ENCODE results near the gene TMEM94.
A peak's percentile ranks its signal among the peaks of the same experiment; 100 is the strongest.
"Not testable (repeated sequence)": the region's sequence is repeated elsewhere in the genome, so short reads cannot be mapped to it uniquely, and the experiment has no call there.

TMEM94 gene

DNA sequence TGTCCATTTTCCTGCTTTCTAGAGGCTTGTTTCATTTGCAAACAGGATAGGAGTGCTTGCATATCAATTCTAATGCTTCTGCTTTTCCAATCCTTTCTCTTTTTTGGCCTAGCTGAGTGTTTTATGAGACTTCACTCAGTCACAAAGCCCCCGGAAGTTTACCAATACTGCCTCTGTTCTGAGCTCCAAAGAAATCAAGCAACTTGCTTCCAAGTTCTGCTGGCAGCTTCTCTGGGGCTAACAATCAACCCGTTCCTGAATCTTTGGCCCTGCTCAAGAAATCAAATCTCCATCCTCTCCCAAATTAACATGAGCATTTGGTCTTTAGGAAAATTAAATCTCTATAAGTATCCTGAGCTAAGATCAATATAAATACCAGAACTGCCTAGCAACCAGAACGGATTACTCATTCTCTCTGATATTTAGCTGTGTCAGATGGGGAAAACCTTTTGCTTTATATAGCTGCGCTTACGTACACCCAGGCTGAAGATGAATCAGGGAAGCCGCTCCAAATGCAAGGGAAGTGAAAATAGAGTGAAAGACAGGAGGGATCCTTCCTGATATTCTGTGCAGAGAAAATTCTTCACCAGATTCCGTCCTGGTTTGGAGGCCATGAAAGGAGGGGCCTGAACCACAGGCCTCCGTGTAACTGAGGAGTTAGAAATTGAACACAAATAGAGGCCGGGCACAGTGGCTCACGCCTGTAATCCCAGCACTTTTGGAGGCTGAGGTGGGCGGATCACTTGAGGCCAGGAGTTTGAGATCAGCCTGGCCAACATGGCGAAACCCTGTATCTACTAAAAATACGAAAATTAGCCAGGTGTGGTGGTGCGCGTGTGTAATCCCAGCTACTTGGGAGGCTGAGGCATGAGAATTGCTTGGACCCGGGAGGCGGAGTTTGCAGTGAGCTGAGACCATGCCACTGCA lies 27.6 kb upstream of the TMEM94 start:
- H3K9me3 ChIP-seq (ENCODE audit: control insufficient read depth, insufficient read depth, low read length), result no peaks in the 10 kb centered on the region
- no peak overlapping the region for H3K9ac ChIP-seq (ENCODE audit: low read depth, low read length)
- H3K27me3 ChIP-seq (ENCODE audit: control insufficient read depth, insufficient read depth, low read length), result no peaks in the 10 kb centered on the region
- H3K27ac ChIP-seq (ENCODE audit: low read depth, low read length), result no peak overlapping the region
- H3K4me3 ChIP-seq (ENCODE audit: low read depth, low read length), result no peak overlapping the region
- no peaks in the 10 kb centered on the region for H3K4me1 ChIP-seq (ENCODE audit: control insufficient read depth, insufficient read depth, low read length)
- H3K36me3 ChIP-seq (ENCODE audit: control insufficient read depth, insufficient read depth, low read length), result no peaks in the 10 kb centered on the region

DNA sequence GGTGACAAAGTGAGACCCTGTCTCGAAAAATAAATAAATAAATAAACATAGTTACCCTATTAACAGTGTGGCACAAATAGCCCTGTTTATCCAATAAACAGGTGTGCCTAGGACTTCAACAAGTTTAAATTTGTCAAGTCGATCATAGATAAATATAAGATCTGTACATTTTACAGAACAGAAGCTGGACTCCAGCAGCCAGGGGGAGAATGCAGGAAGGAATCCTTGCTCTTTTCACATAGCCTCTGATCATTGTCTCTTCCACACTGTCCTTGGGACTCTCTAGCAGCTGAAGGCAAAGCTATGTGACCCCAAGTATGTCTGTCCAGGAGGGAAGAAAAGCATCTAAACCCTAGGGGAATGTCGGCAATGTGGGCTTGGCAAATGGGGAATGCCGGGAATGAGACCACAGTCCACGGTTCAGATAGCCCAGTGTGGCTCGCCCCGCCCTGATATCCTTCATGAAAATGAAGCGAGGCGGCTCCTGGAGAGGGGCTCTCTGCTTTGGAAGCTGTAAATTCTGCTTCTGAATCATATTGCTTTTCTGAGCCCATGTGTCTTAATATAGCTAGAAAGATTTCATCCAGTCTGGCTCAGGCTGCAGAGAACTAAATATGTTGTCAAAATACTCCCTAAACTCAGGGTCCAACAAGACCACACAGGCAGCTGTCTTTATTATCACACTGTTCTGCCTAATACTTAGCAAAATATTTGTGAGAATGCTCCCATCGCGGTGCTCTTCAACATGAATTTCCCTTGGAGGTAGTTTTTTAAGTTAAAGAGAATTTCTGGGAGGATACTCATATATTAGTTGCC lies 26.1 kb upstream of the TMEM94 start:
- no peak overlapping the region for H3K4me3 ChIP-seq (ENCODE audit: low read depth, low read length)
- no peaks in the 10 kb centered on the region for H3K9me3 ChIP-seq (ENCODE audit: control insufficient read depth, insufficient read depth, low read length)
- no peaks in the 10 kb centered on the region for H3K36me3 ChIP-seq (ENCODE audit: control insufficient read depth, insufficient read depth, low read length)
- H3K27me3 ChIP-seq (ENCODE audit: control insufficient read depth, insufficient read depth, low read length), result no peaks in the 10 kb centered on the region
- H3K4me1 ChIP-seq (ENCODE audit: control insufficient read depth, insufficient read depth, low read length), result no peaks in the 10 kb centered on the region
- 0 out of 2 replicates have a peak overlapping the region, but pooled peaks have one; percentile 7 for H3K9ac ChIP-seq (ENCODE audit: low read depth, low read length)
- no peak overlapping the region for H3K27ac ChIP-seq (ENCODE audit: low read depth, low read length)

DNA sequence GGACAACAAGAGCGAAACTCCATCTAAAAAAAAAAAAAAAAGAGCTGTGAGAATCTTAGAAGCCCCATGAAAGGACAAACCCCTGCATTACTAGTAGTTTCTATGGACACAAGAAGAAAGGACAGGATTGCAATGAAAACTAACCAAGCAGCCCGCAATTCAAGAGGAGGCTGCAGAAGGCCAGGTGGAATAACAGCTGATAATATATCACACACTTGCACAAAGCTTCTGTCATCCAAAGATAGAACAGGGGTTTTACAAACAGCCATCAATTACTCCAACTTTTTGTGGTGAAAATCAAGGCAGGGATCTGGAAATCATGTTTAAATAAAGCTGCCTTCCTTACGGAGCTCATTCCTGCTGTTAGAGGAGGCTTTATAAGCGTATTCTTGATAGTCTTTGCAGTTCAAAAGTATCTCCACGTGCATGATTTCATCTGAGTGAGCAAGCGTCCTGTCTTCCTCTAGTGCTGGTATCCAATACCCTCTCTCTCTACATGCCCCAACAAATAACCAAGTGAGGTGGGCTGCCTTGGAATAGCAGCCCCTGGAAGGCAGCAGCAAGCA lies 23.1 kb upstream of the TMEM94 start:
- Histone ChIP-seq H3K9ac (ENCODE audit: low read depth, low read length) (no peak overlapping the region), H3K9me3 (ENCODE audit: control insufficient read depth, insufficient read depth, low read length) (no peaks in the 10 kb centered on the region), H3K27me3 (ENCODE audit: control insufficient read depth, insufficient read depth, low read length) (no peaks in the 10 kb centered on the region), H3K36me3 (ENCODE audit: control insufficient read depth, insufficient read depth, low read length) (no peaks in the 10 kb centered on the region), H3K4me1 (ENCODE audit: control insufficient read depth, insufficient read depth, low read length) (no peaks in the 10 kb centered on the region), H3K4me3 (ENCODE audit: low read depth, low read length) (no peak overlapping the region), H3K27ac (ENCODE audit: low read depth, low read length) (no peak overlapping the region)

DNA sequence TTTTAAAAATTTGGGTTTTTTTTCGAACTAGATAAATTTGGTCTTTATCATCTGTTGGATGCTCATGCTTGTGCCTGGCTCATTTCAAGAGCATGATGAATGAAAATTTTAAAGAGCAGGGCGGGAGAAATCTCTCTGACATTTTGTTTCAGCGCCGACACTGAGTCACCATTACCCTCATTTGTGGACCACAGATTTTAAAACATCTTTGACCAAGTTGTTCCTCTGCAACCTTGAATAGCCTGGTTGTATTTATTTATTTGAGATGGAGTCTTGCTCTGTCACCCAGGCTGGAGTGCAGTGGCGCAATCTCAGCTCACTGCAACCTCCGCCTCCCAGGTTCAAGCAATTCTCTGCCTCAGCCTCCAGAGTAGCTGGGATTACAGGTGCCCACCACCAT lies 22.0 kb upstream of the TMEM94 start:
- H3K36me3 ChIP-seq (ENCODE audit: control insufficient read depth, insufficient read depth, low read length); H3K27me3 ChIP-seq (ENCODE audit: control insufficient read depth, insufficient read depth, low read length); H3K9me3 ChIP-seq (ENCODE audit: control insufficient read depth, insufficient read depth, low read length); H3K9ac ChIP-seq (ENCODE audit: low read depth, low read length); H3K4me3 ChIP-seq (ENCODE audit: low read depth, low read length); H3K27ac ChIP-seq (ENCODE audit: low read depth, low read length); H3K4me1 ChIP-seq (ENCODE audit: control insufficient read depth, insufficient read depth, low read length): not testable (repeated sequence)

DNA sequence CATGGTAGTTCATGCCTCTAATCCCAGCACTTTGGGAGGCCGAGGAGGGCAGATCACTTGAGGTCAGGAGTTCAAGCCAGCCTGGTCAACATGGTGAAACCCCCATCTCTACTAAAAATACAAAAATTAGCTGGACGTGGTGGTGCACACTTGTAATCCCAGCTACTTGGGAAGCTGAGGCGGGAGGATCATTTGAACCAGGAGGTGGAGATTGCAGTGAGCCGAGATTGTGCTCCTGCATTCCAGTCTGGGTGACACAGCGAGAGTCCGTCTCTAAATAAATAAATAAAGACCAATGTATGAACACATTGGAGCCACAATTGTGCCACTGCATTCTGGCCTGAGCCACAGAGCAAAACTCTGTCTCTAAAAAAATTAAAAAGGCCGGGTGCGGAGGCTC lies 19.0 kb upstream of the TMEM94 start:
- not testable (repeated sequence) for H3K27me3 ChIP-seq (ENCODE audit: control insufficient read depth, insufficient read depth, low read length); H3K4me1 ChIP-seq (ENCODE audit: control insufficient read depth, insufficient read depth, low read length); H3K9ac ChIP-seq (ENCODE audit: low read depth, low read length); H3K36me3 ChIP-seq (ENCODE audit: control insufficient read depth, insufficient read depth, low read length); H3K27ac ChIP-seq (ENCODE audit: low read depth, low read length); H3K9me3 ChIP-seq (ENCODE audit: control insufficient read depth, insufficient read depth, low read length); H3K4me3 ChIP-seq (ENCODE audit: low read depth, low read length)

DNA sequence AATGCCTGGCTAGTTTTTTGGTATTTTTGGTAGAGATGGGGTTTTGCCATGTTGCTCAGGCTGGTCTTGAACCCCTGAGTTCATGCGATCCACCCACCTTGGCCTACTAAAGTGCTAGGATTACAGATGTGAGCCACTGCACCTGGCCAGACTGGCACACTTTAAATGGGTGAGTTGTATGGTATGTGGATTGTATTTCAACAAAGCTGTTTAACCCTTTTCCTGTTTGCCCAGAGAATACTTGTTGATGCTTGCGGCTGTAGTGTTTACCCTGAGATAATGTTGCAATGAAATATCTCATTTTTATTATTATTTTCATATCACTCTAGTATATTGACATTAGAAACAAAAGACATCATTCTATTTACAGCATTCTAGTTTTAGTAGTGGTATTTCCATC lies 17.1 kb upstream of the TMEM94 start:
- Histone ChIP-seq H3K4me3 (ENCODE audit: low read depth, low read length) (no peak overlapping the region), H3K4me1 (ENCODE audit: control insufficient read depth, insufficient read depth, low read length) (no peaks in the 10 kb centered on the region), H3K36me3 (ENCODE audit: control insufficient read depth, insufficient read depth, low read length) (no peaks in the 10 kb centered on the region), H3K27ac (ENCODE audit: low read depth, low read length) (no peak overlapping the region), H3K27me3 (ENCODE audit: control insufficient read depth, insufficient read depth, low read length) (no peaks in the 10 kb centered on the region), H3K9ac (ENCODE audit: low read depth, low read length) (no peak overlapping the region), H3K9me3 (ENCODE audit: control insufficient read depth, insufficient read depth, low read length) (no peaks in the 10 kb centered on the region)

DNA sequence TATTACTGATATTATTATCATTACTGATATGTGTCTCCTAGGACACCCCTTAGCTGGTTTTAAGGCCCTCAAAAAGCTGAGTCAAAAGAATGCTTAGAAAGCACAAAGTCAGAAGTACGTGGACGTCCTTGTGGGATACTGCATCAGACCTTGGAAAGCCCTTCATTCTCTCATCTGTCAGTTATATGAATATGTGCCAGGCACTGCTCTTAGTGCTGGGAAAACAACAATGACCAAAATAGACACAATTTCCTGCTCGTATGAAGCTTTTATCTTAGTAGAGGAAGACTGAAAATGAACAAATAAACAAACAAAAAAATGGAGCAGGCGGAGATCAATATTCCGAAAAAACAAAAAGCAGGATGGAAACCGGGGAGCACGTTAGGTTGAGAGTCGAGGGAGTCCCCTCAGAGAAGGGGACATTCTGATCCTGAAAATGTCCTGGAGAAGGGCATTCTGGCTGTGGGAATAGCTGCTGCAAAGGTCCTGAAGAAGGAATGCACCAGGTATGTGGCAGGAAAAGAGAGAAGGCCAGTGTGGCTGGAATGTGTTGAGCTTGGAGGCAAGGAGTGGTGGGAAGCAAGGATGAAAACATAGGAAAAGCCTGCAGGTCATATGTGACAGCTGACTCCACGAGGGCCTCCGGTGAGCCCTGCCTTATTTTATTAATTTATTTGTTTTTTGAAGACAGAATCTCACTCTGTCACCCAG lies 15.5 kb upstream of the TMEM94 start:
- Histone ChIP-seq H3K4me3 (ENCODE audit: low read depth, low read length) (no peak overlapping the region), H3K9ac (ENCODE audit: low read depth, low read length) (no peak overlapping the region), H3K9me3 (ENCODE audit: control insufficient read depth, insufficient read depth, low read length) (no peaks in the 10 kb centered on the region), H3K27ac (ENCODE audit: low read depth, low read length) (no peak overlapping the region), H3K27me3 (ENCODE audit: control insufficient read depth, insufficient read depth, low read length) (no peaks in the 10 kb centered on the region), H3K36me3 (ENCODE audit: control insufficient read depth, insufficient read depth, low read length) (no peaks in the 10 kb centered on the region), H3K4me1 (ENCODE audit: control insufficient read depth, insufficient read depth, low read length) (no peaks in the 10 kb centered on the region)

DNA sequence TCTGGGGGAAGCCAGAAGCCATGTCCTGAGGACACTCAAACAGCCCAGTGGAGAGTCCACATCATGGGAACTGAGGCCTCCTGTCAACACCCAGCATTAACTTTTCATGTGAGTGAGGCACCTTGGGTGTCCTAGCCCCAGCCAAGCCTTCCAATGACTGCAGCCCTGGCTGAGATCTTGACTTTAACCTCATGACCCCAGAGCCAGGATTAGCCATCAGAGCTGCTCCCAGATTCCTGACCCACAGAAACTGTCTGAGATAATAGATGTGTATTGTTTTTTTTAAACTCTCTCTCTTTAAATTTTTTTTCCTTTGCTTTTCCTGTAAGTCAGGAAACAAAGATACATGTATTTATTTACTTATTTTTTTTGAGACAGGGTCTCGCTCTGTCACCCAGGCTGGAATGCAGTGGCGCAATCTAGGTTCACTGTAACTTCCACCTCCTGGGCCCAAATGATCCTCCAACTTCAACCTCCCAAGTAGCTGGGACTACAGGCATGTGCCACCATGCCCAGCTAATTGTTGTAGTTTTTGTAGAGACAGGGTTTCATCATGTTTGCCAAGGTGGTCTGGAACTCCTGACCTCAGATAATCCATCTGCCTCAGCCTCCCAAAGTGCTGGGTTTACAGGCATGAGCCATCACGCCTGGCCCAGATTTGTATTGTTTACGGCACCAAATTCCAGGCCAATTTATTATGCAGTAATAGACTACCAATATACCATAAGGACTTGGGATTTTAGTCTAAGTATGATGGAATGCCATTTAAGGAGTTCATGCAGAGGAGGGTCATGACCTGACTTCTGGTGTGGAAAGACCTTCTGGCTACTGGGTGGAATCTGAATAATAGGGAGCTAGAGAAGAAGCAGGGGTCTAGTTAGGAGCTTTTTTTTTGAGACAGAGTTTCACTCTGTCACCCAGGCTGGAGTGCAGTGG lies 14.0 kb upstream of the TMEM94 start:
- H3K4me3 ChIP-seq (ENCODE audit: low read depth, low read length), result no peak overlapping the region
- no peaks in the 10 kb centered on the region for H3K4me1 ChIP-seq (ENCODE audit: control insufficient read depth, insufficient read depth, low read length)
- no peaks in the 10 kb centered on the region for H3K36me3 ChIP-seq (ENCODE audit: control insufficient read depth, insufficient read depth, low read length)
- no peak overlapping the region for H3K9ac ChIP-seq (ENCODE audit: low read depth, low read length)
- H3K27ac ChIP-seq (ENCODE audit: low read depth, low read length), result no peak overlapping the region
- no peaks in the 10 kb centered on the region for H3K9me3 ChIP-seq (ENCODE audit: control insufficient read depth, insufficient read depth, low read length)
- H3K27me3 ChIP-seq (ENCODE audit: control insufficient read depth, insufficient read depth, low read length), result no peaks in the 10 kb centered on the region

DNA sequence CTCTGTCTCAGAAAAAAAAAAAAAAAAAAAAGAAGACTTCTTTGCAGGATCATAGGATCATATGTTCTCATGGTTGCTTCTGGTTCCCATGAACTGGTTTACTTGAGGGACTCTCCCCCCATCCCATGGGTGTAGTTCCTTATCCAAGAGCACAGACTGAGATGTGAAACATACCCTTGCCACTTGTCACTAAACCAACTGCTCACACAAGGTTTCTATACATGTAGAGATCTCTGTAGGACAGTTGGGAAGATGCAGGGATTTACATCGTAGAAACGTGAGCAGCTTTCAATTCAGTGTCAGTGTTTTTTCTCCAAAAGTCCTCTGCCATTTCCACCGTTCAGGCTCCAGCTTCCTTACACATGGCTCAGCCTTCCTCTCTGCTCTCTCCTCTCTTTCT lies 11.1 kb upstream of the TMEM94 start:
- Histone ChIP-seq H3K27ac (ENCODE audit: low read depth, low read length) (no peak overlapping the region), H3K4me3 (ENCODE audit: low read depth, low read length) (no peak overlapping the region), H3K9ac (ENCODE audit: low read depth, low read length) (no peak overlapping the region), H3K4me1 (ENCODE audit: control insufficient read depth, insufficient read depth, low read length) (no peaks in the 10 kb centered on the region), H3K36me3 (ENCODE audit: control insufficient read depth, insufficient read depth, low read length) (no peaks in the 10 kb centered on the region), H3K27me3 (ENCODE audit: control insufficient read depth, insufficient read depth, low read length) (no peaks in the 10 kb centered on the region), H3K9me3 (ENCODE audit: control insufficient read depth, insufficient read depth, low read length) (no peaks in the 10 kb centered on the region)

DNA sequence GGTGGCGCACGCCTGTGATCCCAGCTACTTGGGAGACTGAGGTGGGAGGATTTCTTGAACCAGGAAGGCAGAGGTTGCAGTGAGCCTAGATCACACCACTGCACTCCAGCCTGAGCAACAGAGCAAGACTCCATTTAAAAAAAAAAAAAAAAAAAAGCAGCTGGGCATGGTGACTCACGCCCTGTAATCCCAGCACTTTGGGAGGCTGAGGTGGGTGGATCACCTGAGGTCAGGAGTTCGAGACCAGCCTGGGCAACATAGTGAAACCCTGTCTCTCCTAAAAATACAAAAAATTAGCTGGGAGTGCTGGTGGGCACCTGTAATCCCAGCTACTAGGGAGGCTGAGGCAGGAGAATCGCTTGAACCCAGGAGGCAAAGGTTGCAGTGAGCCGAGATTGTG lies 10.5 kb upstream of the TMEM94 start:
- not testable (repeated sequence) for H3K27ac ChIP-seq (ENCODE audit: low read depth, low read length); H3K9me3 ChIP-seq (ENCODE audit: control insufficient read depth, insufficient read depth, low read length); H3K36me3 ChIP-seq (ENCODE audit: control insufficient read depth, insufficient read depth, low read length); H3K9ac ChIP-seq (ENCODE audit: low read depth, low read length); H3K4me1 ChIP-seq (ENCODE audit: control insufficient read depth, insufficient read depth, low read length); H3K4me3 ChIP-seq (ENCODE audit: low read depth, low read length); H3K27me3 ChIP-seq (ENCODE audit: control insufficient read depth, insufficient read depth, low read length)
